Measurements from ENCODE around the gene IFI35. TPM values are rescaled to one million over a fixed set of nuclear protein-coding genes. Genes with fewer than 3 reads are reported as not detected.

Gene IFI35
- total and polyA plus RNA-seq, 2 of the 8 experiments (the other 6 are each of a cell fraction or from before 2014, with no cell fraction given) = 2.5 to 4.7 TPM

DNA sequence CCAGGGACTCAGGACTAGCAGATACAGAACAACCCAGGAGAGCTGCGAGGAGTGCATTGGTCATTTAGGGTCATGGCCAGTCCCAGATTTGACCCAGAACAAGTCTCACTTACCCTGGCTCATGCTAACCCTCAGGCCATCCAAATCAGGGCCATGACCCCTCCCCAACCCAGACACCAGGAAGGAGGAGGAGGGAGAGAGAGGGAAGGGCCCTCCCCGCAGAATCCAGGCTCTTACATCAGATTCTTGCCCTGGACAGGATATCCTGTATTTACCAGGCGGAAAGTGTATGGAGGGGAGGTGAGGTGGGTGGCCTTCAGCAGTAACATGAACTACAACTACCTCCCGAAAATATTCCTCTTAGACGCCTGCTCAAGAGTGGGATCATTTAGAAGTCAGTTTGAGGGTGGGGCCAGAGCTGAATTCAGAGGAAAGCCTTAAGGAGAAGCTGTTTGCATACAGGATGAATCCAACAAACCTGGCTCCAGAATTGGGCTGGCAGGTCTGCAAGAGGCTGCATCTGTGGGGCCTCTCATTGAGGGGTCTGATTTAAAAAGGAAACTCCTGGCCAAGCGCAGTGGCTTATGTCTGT lies 13.5 kb downstream of the IFI35 start:
- no peak overlapping the region for H2AK5ac ChIP-seq (ENCODE audit: low read depth, low read length)
- no peak overlapping the region for H3K9ac ChIP-seq (replicated peaks in 1 of 4; ENCODE audit: extremely low read depth in 1 of 4, low read depth in 3 of 4, low read length in 3 of 4)
- H3K18ac ChIP-seq (ENCODE audit: extremely low read depth, low read length) = no peak overlapping the region
- H2AFZ ChIP-seq (ENCODE audit: low read length) = no peak overlapping the region
- H4K8ac ChIP-seq (ENCODE audit: extremely low read depth, insufficient read depth, low read length) = no peak overlapping the region
- H3K27ac ChIP-seq (ENCODE audit: low read depth, low read length) = no peak overlapping the region
- H4K91ac ChIP-seq (replicated peaks; ENCODE audit: insufficient read length, low read length) = no peak overlapping the region
- H3K27me3 ChIP-seq (replicated peaks in 1 of 4; ENCODE audit: control insufficient read depth in 3 of 4, extremely low read depth in 1 of 4, insufficient read depth in 3 of 4, low read length in 3 of 4) = no peaks in the 10 kb centered on the region
- H3K23me2 ChIP-seq (ENCODE audit: low read depth, low read length) = peaks cover 11% of the 10 kb centered on the region; the same call in 1 of the 2 replicates
- no peak overlapping the region for H4K5ac ChIP-seq (ENCODE audit: insufficient read length, low read depth, low read length)
- ChIA-PET CTCF (ENCODE audit: partially characterized antibody) (interaction anchor here (0.6 to 1.0 kb wide), 2 partner anchors 105 to 290 kb away, joined by 3 read pairs; partner anchors contain the start of gene BRCA1), POLR2A (ENCODE audit: partially characterized antibody) (interaction anchor here (0.7 to 10.8 kb wide), 12 partner anchors 8 to 295 kb away, joined by 3 to 123 read pairs (median 4); partner anchors contain the start of genes IFI35, PTGES3L, RPL27 and RUNDC1)
- no peak overlapping the region for H2BK120ac ChIP-seq (replicated peaks; ENCODE audit: low read depth, low read length)
- H3K14ac ChIP-seq (ENCODE audit: insufficient read length) = no peak overlapping the region
- peaks cover 17% of the 10 kb centered on the region for H3K79me1 ChIP-seq (ENCODE audit: low read depth, low read length)
- H3K79me2 ChIP-seq (ENCODE audit: control insufficient read depth in 1 of 2, insufficient read depth in 2 of 2, low read length in 2 of 2) = peaks cover 0 to 35% of the 10 kb centered on the region in 2 experiments; a peak in 3 of 4 replicates
- H2BK5ac ChIP-seq (ENCODE audit: low read depth, low read length) = 0 out of 2 replicates have a peak overlapping the region, but pooled peaks have one; percentile 9
- WGBS, 2 experiments (ENCODE audit: extremely low coverage in 1 of 2, insufficient coverage in 1 of 2, insufficient read length in 1 of 2, insufficient replicate concordance in 2 of 2, low coverage in 1 of 2, low lambda C conversion rate in 2 of 2, missing lambda C conversion rate in 1 of 2) = 78% methylated on average over 6 of the region's 6 CpGs; no CpG with 5 or more reads in 1 of the 2 experiments
- peaks cover 10% of the 10 kb centered on the region in 2 experiments for H4K20me1 ChIP-seq (replicated peaks in 1 of 2; ENCODE audit: control insufficient read depth in 1 of 2, insufficient read depth in 2 of 2, low read length in 2 of 2)
- H3K56ac ChIP-seq (replicated peaks; ENCODE audit: insufficient read length, low read depth, low read length) = no peak overlapping the region
- DNase-seq (ENCODE audit: low read depth in 1 of 2, low spot score in 2 of 2) (no peak), FAIRE-seq (no peak)
- H3K4me1 ChIP-seq (replicated peaks in 1 of 4; ENCODE audit: control insufficient read depth in 3 of 4, insufficient read depth in 4 of 4, low read length in 3 of 4) = peaks cover 7 to 18% (median 10%) of the 10 kb centered on the region in 4 experiments
- H3K4ac ChIP-seq (replicated peaks; ENCODE audit: insufficient read length, low read depth, low read length) = no peak overlapping the region
- no peak overlapping the region for H2BK20ac ChIP-seq (ENCODE audit: low read length)
- H2BK15ac ChIP-seq (ENCODE audit: low read length) = no peak overlapping the region
- peak overlapping the region in 2 of 4 experiments; percentile 1 to 97; a peak in 3 of 8 replicates for H3K4me3 ChIP-seq (ENCODE audit: extremely low read depth in 1 of 4, insufficient read depth in 2 of 4, low read depth in 3 of 4, low read length in 4 of 4)
- H3K23ac ChIP-seq (ENCODE audit: insufficient read length) = no peak overlapping the region
- no peaks in the 10 kb centered on the region for H3K9me3 ChIP-seq (ENCODE audit: insufficient read depth in 2 of 2, low read depth in 1 of 2, low read length in 1 of 2)
- H3K4me2 ChIP-seq (ENCODE audit: insufficient read depth in 1 of 2, low read depth in 2 of 2, low read length in 2 of 2) = peak overlapping the region; percentile 61 to 86
- peaks cover 6 to 34% (median 12%) of the 10 kb centered on the region in 4 experiments; a peak in 7 of 8 replicates for H3K36me3 ChIP-seq (ENCODE audit: control insufficient read depth in 2 of 4, insufficient read depth in 4 of 4, low read length in 3 of 4)
- H2BK12ac ChIP-seq (ENCODE audit: low read depth, low read length) = no peak overlapping the region
- TF ChIP-seq BCL11A (IDR thresholded peaks at IDR 0.05; ENCODE audit: low read depth in 2 of 2, low read length in 2 of 2) (no peak), RNF2 (IDR thresholded peaks at IDR 0.05; ENCODE audit: borderline replicate concordance, low read depth, low read length, missing control alignments, poor library complexity, severe bottlenecking) (no peak), CHD1 (IDR thresholded peaks at IDR 0.05; ENCODE audit: low read depth, low read length) (no peak), GTF2F1 (IDR thresholded peaks at IDR 0.05; ENCODE audit: borderline replicate concordance, low read depth, low read length) (no peak), MAFK (IDR thresholded peaks at IDR 0.05; ENCODE audit: low read depth, low read length) (no peak), TCF12 (IDR thresholded peaks at IDR 0.05; ENCODE audit: low read depth, low read length) (no peak), SAP30 (IDR thresholded peaks at IDR 0.05; ENCODE audit: insufficient read depth, insufficient replicate concordance, low read length) (no peak), JUN (IDR thresholded peaks at IDR 0.05; ENCODE audit: low read depth, low read length) (no peak)

All from H1 (cell line).